KMS-11 (cell line): ENCODE data around the gene NREP.

ENCODE experiments used
- H2AFZ ChIP-seq: fragments of 200-600 bp; sonication (generic); 2 replicates; pipeline ENCODE4 v1.6.1; 2016; ENCODE audit warnings: antibody characterized with exemption, mixed run types, low read depth
- H3K27ac ChIP-seq: fragments of 200-600 bp; sonication (generic); 2 replicates; pipeline ENCODE4 v1.6.1; 2016; ENCODE audit warnings: mild to moderate bottlenecking, mixed run types
- H3K27me3 ChIP-seq: fragments of 200-600 bp; sonication (generic); 2 replicates; pipeline ENCODE4 v1.6.1; 2017; ENCODE audit warnings: mild to moderate bottlenecking, low read depth, mixed run types, moderate library complexity; ENCODE audit not compliant: insufficient read depth
- H3K36me3 ChIP-seq: fragments of 200-600 bp; sonication (generic); 2 replicates; pipeline ENCODE4 v1.6.1; 2017; ENCODE audit warnings: mild to moderate bottlenecking, mixed run types; ENCODE audit not compliant: insufficient read depth
- H3K4me1 ChIP-seq: fragments of 200-600 bp; sonication (generic); 2 replicates; pipeline ENCODE4 v1.6.1; 2016; ENCODE audit warnings: mild to moderate bottlenecking, low read depth, mixed run types; ENCODE audit not compliant: poor library complexity, severe bottlenecking
- H3K4me2 ChIP-seq: fragments of 200-600 bp; sonication (generic); 2 replicates; pipeline ENCODE4 v1.7.0; 2016; ENCODE audit warnings: mild to moderate bottlenecking, mixed run types
- H3K4me3 ChIP-seq: fragments of 200-600 bp; sonication (generic); IDR thresholded peaks from 2 replicates; pipeline ENCODE4 v1.6.1; 2017; ENCODE audit warnings: low read depth, low read length, mixed read lengths; ENCODE audit not compliant: insufficient read depth
- H3K79me2 ChIP-seq: fragments of 200-600 bp; sonication (generic); 2 replicates; pipeline ENCODE4 v1.6.1; 2016; ENCODE audit warnings: low read depth, mixed run types; ENCODE audit not compliant: insufficient read depth
- H3K9ac ChIP-seq: fragments of 200-600 bp; sonication (generic); 2 replicates; pipeline ENCODE4 v1.6.1; 2016; ENCODE audit warnings: mild to moderate bottlenecking, mixed run types
- H4K20me1 ChIP-seq: fragments of 200-600 bp; sonication (generic); 2 replicates; pipeline ENCODE4 v1.6.1; 2016; ENCODE audit warnings: mild to moderate bottlenecking, mixed run types; ENCODE audit not compliant: insufficient read depth
- CTCF ChIP-seq: fragments of 200-600 bp; sonication (generic); conservative IDR thresholded peaks from 2 replicates; pipeline ENCODE4 v1.6.1; 2017; ENCODE audit warnings: low read depth, mild to moderate bottlenecking, antibody characterized with exemption, low read length, moderate library complexity, mixed read lengths

The NREP gene

GRCh38 chr5:111728941-111729340 is 28.1 kb downstream of the NREP start:
- no peaks in the 10 kb centered on the region for H3K79me2 ChIP-seq
- H3K4me3 ChIP-seq = no peak overlapping the region
- no peak overlapping the region for H3K9ac ChIP-seq
- H3K4me1 ChIP-seq = no peaks in the 10 kb centered on the region
- no peak overlapping the region for H2AFZ ChIP-seq
- H3K27ac ChIP-seq = no peak overlapping the region
- no peak overlapping the region for H3K4me2 ChIP-seq
- H4K20me1 ChIP-seq = no peaks in the 10 kb centered on the region
- TF ChIP-seq CTCF = no peak
- no peaks in the 10 kb centered on the region for H3K27me3 ChIP-seq
- no peaks in the 10 kb centered on the region for H3K36me3 ChIP-seq

- no peak overlapping the region for H3K27ac ChIP-seq
- no peaks in the 10 kb centered on the region for H4K20me1 ChIP-seq
- no peak for TF ChIP-seq CTCF
- H3K4me2 ChIP-seq = no peak overlapping the region
- no peak overlapping the region for H3K4me3 ChIP-seq
- H3K27me3 ChIP-seq = no peaks in the 10 kb centered on the region
- H3K36me3 ChIP-seq = no peaks in the 10 kb centered on the region
- no peaks in the 10 kb centered on the region for H3K4me1 ChIP-seq
- no peak overlapping the region for H2AFZ ChIP-seq
- H3K9ac ChIP-seq = no peak overlapping the region
- H3K79me2 ChIP-seq = no peaks in the 10 kb centered on the region
Measured at GRCh38 chr5:111726986-111727385, 30.0 kb downstream of the NREP start.

DNA sequence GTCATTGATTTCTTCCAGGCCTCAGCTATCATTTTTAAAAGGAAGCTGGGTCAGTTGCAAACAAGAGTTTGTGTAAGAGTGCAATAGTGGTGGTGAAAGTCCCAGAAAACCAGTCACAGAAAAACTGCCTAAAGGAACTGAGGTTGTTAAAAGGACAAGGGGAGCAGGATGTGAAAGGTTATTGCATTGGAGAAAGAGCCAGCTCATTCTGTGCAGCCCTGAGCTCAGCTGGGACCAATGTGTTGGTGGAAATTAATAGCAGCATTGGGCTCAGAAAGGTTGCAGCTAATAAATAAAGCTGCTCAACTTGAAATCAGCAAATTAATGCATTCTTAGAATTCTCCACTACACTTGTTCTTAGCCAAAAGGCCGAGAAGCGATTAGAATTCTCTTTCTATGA is 34.9 kb downstream of the NREP start:
- H3K79me2 ChIP-seq = no peaks in the 10 kb centered on the region
- no peaks in the 10 kb centered on the region for H4K20me1 ChIP-seq
- H3K36me3 ChIP-seq = no peaks in the 10 kb centered on the region
- H3K4me1 ChIP-seq = no peaks in the 10 kb centered on the region
- H3K27me3 ChIP-seq = no peaks in the 10 kb centered on the region
- H3K4me3 ChIP-seq = no peak overlapping the region
- H2AFZ ChIP-seq = no peak overlapping the region
- no peak overlapping the region for H3K27ac ChIP-seq
- no peak for TF ChIP-seq CTCF
- no peak overlapping the region for H3K9ac ChIP-seq
- H3K4me2 ChIP-seq = no peak overlapping the region

DNA sequence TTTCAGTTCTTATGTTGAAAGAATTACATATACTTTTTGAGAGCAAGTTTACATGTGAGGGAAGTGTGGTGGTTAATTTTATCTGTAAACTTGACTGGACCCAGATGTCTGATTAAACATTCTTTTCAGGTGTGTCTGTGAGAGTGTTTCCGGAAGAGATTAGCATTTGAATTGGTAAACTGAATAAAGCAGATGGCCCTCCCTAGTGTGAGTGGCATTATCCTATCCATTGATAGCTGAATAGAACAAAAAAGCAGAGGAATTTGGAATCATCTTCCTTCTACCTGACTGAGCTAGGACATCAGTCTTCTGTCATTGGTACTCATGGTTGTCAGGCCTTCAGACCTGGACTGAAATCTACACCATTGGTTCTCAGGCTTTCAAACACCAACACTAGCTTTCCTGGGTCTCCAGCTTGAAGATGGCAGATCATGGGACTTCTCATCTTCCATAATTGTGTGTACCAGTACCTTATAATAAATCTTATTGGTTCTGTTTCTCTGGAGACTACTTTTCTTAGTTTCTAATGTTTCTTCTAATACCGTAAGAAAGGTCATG is 36.6 kb downstream of the NREP start:
- H3K4me2 ChIP-seq = no peak overlapping the region
- no peak overlapping the region for H3K4me3 ChIP-seq
- TF ChIP-seq CTCF = no peak

More for the DNA sequence above, 36.6 kb downstream of the NREP start:
- Histone ChIP-seq H3K4me1 (no peaks in the 10 kb centered on the region), H3K27me3 (no peaks in the 10 kb centered on the region), H2AFZ (no peak overlapping the region), H4K20me1 (no peaks in the 10 kb centered on the region), H3K36me3 (no peaks in the 10 kb centered on the region), H3K27ac (no peak overlapping the region), H3K79me2 (no peaks in the 10 kb centered on the region), H3K9ac (no peak overlapping the region)
